HG03039 (cell line): ENCODE results near the gene SEMA7A.
"Not testable (repeated sequence)": the region's sequence is repeated elsewhere in the genome, so short reads cannot be mapped to it uniquely, and the experiment has no call there.

Source experiments
- ATAC-seq: cut with Tn5 transposase; IDR thresholded peaks from one replicate; pipeline ENCODE4 v1.9.1; 2021; ENCODE audit warnings: mild to moderate bottlenecking, moderate library complexity; ENCODE audit not compliant: unreplicated experiment

Gene SEMA7A, protein sequence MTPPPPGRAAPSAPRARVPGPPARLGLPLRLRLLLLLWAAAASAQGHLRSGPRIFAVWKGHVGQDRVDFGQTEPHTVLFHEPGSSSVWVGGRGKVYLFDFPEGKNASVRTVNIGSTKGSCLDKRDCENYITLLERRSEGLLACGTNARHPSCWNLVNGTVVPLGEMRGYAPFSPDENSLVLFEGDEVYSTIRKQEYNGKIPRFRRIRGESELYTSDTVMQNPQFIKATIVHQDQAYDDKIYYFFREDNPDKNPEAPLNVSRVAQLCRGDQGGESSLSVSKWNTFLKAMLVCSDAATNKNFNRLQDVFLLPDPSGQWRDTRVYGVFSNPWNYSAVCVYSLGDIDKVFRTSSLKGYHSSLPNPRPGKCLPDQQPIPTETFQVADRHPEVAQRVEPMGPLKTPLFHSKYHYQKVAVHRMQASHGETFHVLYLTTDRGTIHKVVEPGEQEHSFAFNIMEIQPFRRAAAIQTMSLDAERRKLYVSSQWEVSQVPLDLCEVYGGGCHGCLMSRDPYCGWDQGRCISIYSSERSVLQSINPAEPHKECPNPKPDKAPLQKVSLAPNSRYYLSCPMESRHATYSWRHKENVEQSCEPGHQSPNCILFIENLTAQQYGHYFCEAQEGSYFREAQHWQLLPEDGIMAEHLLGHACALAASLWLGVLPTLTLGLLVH

DNA sequence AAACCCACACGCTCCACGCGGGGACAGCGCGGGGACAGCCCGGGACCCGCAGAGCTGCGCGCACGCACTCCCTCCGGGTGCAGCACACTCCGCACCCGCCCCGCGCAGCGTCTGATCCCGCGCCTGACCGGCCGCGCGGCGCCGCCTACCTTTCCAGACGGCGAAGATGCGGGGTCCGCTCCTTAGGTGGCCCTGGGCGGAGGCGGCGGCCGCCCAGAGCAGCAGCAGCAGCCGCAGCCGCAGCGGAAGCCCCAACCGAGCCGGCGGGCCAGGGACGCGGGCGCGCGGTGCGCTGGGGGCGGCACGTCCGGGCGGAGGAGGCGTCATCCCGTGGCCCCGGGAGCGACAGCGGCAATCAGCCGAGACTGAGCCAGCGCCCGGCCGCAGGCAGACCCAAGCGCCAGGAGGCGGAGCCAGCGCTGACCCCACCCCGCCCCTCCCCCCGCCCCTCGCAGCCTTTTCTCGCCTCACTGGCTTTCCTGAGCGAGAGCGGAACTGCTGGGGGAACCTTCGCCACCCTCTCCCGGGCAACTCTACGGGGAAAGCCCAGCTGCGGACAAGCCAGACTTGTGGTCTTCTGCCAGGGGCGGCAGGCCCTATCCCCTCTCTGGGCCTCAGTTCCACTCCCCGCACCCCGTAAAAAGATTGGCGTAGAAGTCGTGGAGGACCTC is at the start of gene SEMA7A:
TSS of gene SEMA7A (minus strand) at position 367 of the 671 bp plus-strand sequence. CDS start at position 327, 40 bp downstream.
- peak; percentile 64 for ATAC-seq

- no peak for ATAC-seq
Measured at GRCh38 chr15:74482661-74483060, 48.9 kb upstream of the SEMA7A start.

DNA sequence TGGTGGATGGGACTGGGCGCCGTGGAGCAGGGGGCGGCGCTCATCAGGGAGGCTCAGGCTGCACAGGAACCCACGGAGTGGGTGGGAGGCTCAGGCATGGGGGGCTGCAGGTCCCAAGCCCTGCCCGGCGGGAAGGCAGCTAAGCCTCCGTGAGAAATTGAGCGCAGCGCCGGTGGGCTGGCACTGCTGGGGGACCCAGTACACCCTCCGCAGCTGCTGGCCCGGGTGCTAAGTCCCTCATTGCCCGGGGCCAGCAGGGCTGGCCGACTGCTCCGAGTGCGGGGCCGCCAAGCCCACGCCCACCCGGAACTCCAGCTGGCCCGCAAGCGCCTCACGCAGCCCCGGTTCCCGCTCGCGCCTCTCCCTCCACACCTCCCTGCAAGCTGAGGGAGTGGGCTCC is 46.6 kb upstream of the SEMA7A start:
- not testable (repeated sequence) for ATAC-seq

DNA sequence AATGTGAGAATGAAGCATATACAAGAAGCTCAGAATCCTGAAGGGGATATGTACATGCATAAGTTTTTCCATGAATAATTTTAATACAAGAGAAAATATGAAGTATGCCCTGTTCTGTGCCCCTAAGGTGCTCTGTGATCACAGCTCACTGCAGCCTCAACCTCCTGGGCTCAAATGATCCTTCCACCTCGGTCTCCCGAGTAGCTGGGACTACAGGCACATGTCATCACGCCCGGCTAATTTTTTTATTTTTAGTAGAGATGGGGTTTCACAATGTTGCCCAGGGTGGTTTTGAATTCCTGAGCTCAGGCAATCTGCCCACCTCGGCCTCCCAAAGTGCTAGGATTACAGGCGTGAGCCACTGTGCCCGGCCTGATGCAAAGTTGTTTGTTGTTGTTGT is 37.9 kb upstream of the SEMA7A start:
- ATAC-seq, result not testable (repeated sequence)

- ATAC-seq, result no peak
Measured at GRCh38 chr15:74470631-74471395, 37.1 kb upstream of the SEMA7A start.

GRCh38 chr15:74468341-74469032 is 34.7 kb upstream of the SEMA7A start:
- no peak for ATAC-seq

GRCh38 chr15:74466570-74466969 is 32.8 kb upstream of the SEMA7A start:
- ATAC-seq, result no peak

- ATAC-seq, result no peak
Measured at GRCh38 chr15:74464897-74465296, 31.1 kb upstream of the SEMA7A start.

DNA sequence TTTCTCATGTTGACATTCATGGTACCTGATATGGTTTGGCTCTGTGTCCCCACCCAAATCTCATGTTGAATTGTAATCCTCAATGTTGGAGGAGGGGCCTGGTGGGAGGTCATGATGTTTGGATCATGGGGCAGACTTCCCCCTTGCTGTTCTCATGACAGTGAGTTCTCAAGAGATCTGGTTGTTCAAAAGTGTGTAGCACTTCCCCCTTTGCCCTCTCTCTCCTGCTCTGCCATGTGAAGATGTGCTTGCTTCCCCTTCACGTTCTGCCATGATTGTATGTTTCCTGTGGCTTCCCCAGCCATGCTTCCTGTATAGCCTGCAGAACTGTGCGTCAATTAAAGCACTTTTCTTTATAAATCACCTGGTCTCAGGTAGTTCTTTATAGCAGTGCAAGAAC is 30.5 kb upstream of the SEMA7A start:
- no peak for ATAC-seq

DNA sequence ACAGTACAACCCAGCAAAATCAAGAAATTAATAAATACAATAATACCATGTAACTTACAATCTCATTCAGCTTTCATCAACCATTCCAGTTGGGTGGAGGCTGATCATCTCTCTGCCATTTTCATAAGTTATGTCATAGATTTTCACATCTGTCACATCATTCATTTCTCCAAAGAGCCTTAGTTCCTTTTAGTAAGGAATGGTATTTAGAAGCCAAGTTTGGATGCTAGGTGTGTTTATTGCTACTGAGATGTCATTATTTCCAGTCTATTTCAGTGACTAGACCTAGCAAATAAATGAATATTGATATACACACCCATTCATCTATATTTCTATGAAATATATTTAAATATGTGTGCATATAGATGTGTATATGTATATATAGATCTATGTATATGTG is 29.9 kb upstream of the SEMA7A start:
- no peak for ATAC-seq

GRCh38 chr15:74461847-74462511 is 28.2 kb upstream of the SEMA7A start:
- no peak for ATAC-seq

GRCh38 chr15:74460871-74461846 is 27.4 kb upstream of the SEMA7A start, which contains the start of gene UBL7:
TSS of gene UBL7 (minus strand) at chr15:74461160. CDS start at chr15:74458867, 2,293 bp downstream.
- peak; percentile 69 for ATAC-seq

DNA sequence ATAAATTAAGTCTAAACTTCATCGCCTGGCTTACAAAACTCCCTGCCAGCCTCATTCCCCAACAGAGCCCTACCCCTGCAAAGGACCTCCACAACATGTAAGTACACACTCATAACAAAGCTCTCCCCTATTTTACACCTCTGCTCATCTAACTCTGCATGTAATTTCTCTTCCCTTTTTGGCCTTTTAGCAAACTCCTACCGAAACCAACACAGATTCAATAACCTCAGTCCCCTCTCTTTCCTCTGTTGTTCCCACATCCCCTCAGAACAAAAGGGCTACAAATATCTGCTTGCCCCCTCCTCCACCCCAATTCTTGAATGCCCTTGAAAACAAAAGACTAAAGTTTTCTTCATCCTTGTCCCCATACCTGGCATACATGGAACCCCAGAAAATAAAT is 26.5 kb upstream of the SEMA7A start:
- no peak for ATAC-seq

DNA sequence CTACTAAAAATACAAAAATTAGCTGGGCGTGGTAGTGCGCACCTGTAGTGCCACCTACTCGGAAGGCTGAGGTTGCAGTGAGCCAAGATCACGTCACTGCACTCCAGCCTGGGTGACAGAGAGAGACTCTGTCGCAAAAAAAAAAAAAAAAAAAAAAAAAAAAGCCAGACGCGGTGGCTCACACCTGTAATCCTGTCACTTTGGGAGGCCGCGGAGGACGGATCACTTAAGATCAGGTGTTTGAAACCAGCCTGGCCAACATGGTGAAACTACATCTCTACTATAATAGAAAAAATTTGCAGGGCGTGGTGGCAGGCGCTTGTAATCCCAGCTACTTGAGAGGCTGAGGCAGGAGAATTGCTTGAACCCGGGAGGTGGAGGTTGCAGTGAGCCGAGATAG is 26.0 kb upstream of the SEMA7A start:
- ATAC-seq, result not testable (repeated sequence)

GRCh38 chr15:74458473-74458872 is 24.7 kb upstream of the SEMA7A start:
- no peak for ATAC-seq

DNA sequence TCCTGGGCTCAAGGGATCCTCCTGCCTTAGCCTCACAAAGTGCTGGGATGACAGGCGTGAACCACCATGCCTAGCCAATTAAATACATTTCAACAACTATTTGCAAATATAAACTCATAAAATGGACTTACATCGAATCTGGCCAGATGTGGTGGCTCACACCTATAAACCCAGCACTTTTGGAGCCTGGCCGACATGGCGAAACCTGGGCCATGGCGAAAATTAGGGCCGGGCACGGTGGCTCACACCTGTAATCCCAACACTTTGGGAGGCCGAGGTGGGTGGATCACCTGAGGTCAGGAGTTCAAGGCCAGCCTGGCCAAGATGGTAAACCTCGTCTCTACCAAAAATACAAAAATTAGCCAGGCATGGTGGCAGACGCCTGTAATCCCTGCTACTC is 23.3 kb upstream of the SEMA7A start:
- ATAC-seq, result not testable (repeated sequence)

DNA sequence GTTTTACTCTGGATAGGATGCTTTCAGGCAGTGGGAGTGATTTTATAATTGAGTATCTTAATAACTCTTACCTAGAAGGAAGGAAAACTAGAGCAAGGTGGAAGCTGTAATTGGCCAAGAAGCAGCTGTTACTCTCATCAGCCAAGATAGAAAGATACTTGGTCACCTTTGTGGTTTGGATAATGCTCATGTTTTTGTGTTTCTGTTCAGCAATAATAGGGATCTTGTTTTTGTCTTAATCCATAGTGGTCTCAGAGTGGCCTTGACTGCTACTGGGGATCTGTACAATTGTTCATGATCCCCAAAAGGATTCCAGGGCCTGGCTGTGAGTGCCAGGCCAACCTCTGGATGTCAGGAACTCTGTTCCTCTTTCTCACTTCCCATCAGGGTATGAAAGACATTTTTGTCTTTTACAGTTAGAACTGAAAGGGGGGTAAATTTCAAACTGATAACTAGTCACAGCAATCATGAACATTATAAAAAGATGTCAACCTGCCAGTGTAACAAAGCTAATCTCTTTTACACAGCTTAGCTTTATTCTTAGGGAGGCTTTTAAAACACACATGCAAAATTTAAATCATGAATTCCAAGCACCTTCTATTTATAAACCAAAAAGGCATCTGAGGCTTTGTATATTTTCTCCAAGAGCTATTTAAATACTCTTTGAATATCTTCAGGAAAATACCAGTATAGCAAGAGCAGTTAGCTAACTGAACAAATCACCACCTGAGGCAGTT is 21.2 kb upstream of the SEMA7A start:
- no peak for ATAC-seq
